Glutamatergic neuron (in vitro differentiated cells): ENCODE measurements around the gene WDFY1. TPM values are rescaled to one million over a fixed set of nuclear protein-coding genes. Genes with fewer than 3 reads are reported as not detected.

Experiments used
- DNase-seq: peaks from one replicate; pipeline ENCODE4 v3.0.0; 2022
- H3K27ac Mint-ChIP-seq: one replicate; pipeline ENCODE4 v1.8.0; 2020; ENCODE audit warnings: mild to moderate bottlenecking, mixed read lengths, inconsistent platforms; ENCODE audit not compliant: unreplicated experiment
- H3K27me3 Mint-ChIP-seq: one replicate; pipeline ENCODE4 v1.8.0; 2020; ENCODE audit warnings: mild to moderate bottlenecking, moderate library complexity, mixed read lengths, inconsistent platforms; ENCODE audit not compliant: unreplicated experiment
- H3K36me3 Mint-ChIP-seq: one replicate; pipeline ENCODE4 v1.8.0; 2020; ENCODE audit warnings: mild to moderate bottlenecking, mixed read lengths, inconsistent platforms; ENCODE audit not compliant: unreplicated experiment
- H3K4me1 Mint-ChIP-seq: one replicate; pipeline ENCODE4 v1.8.0; 2020; ENCODE audit warnings: mild to moderate bottlenecking, low read depth, mixed read lengths, inconsistent platforms; ENCODE audit not compliant: unreplicated experiment
- H3K4me3 Mint-ChIP-seq: one replicate; pipeline ENCODE4 v1.8.0; 2020; ENCODE audit warnings: mild to moderate bottlenecking, mixed read lengths, inconsistent platforms; ENCODE audit not compliant: unreplicated experiment
- H3K9me3 Mint-ChIP-seq: one replicate; pipeline ENCODE4 v1.8.0; 2020; ENCODE audit warnings: mild to moderate bottlenecking, moderate library complexity, mixed read lengths, inconsistent platforms; ENCODE audit not compliant: unreplicated experiment
- CTCF ChIP-seq: fragments of 200-600 bp; sonication (generic); IDR thresholded peaks from one replicate; pipeline ENCODE4 v1.5.0; 2021; ENCODE audit not compliant: partially characterized antibody, unreplicated experiment
- total RNA-seq: library from RNA; stranded (reverse); fragmentation: NEBNext Ultra II Directional; extraction: Animal tissue kit (Norgen Biotek cat#: 25700); gene quantifications from one replicate; pipeline ENCODE4 v1.2.1, GENCODE V29; 2021; ENCODE audit not compliant: unreplicated experiment

Gene WDFY1
- total RNA-seq, 1 donor from 2014 or later = 33.0 TPM

- peaks cover 13% of the 10 kb centered on the region for H3K36me3 Mint-ChIP-seq
- no peak for DNase-seq
Observed at GRCh38 chr2:223854741-223855140, 90.4 kb downstream of the WDFY1 start.

GRCh38 chr2:223853425-223853837, 91.7 kb downstream of the WDFY1 start:
- Mint-ChIP-seq H3K36me3 (peaks cover 25% of the 10 kb centered on the region), H3K4me1 (no peaks in the 10 kb centered on the region), H3K4me3 (no peak overlapping the region), H3K9me3 (peaks cover 4% of the 10 kb centered on the region), H3K27ac (no peak overlapping the region), H3K27me3 (peaks cover 5% of the 10 kb centered on the region)
- no peak for TF ChIP-seq CTCF
- DNase-seq = no peak

More at GRCh38 chr2:223854741-223855140, 90.4 kb downstream of the WDFY1 start:
- Mint-ChIP-seq H3K4me3 (no peak overlapping the region), H3K4me1 (no peaks in the 10 kb centered on the region), H3K27ac (no peak overlapping the region), H3K9me3 (no peaks in the 10 kb centered on the region), H3K27me3 (peaks cover 5% of the 10 kb centered on the region)
- TF ChIP-seq CTCF = no peak

GRCh38 chr2:223852281-223852795, 92.8 kb downstream of the WDFY1 start:
- Mint-ChIP-seq H3K9me3 (peaks cover 4% of the 10 kb centered on the region), H3K4me3 (no peak overlapping the region), H3K27me3 (peaks cover 5% of the 10 kb centered on the region), H3K4me1 (no peaks in the 10 kb centered on the region), H3K36me3 (peaks cover 32% of the 10 kb centered on the region), H3K27ac (no peak overlapping the region)
- no peak for TF ChIP-seq CTCF
- DNase-seq = no peak

GRCh38 chr2:223847410-223847809, 97.7 kb downstream of the WDFY1 start:
- H3K36me3 Mint-ChIP-seq = peaks cover 32% of the 10 kb centered on the region
- DNase-seq = no peak
- H3K9me3 Mint-ChIP-seq = peaks cover 4% of the 10 kb centered on the region
- H3K27ac Mint-ChIP-seq = no peak overlapping the region
- no peaks in the 10 kb centered on the region for H3K4me1 Mint-ChIP-seq
- peaks cover 2% of the 10 kb centered on the region for H3K27me3 Mint-ChIP-seq
- H3K4me3 Mint-ChIP-seq = no peak overlapping the region
- TF ChIP-seq CTCF = no peak

GRCh38 chr2:223846515-223846914, 98.6 kb downstream of the WDFY1 start:
- Mint-ChIP-seq H3K27ac (no peak overlapping the region), H3K36me3 (peaks cover 32% of the 10 kb centered on the region), H3K27me3 (peaks cover 2% of the 10 kb centered on the region), H3K9me3 (peaks cover 4% of the 10 kb centered on the region), H3K4me1 (no peaks in the 10 kb centered on the region), H3K4me3 (no peak overlapping the region)
- no peak for DNase-seq
- TF ChIP-seq CTCF = no peak
